LHCN-M2 (cell line): ENCODE data around the gene BTG1. TPM values are rescaled to one million over a fixed set of nuclear protein-coding genes. Genes with fewer than 3 reads are reported as not detected.

ENCODE experiments used
- DNase-seq: peaks from one replicate; pipeline ENCODE4 v3.0.0-alpha.2; 2012; ENCODE audit warnings: low read depth
- polyA plus RNA-seq: library from polyadenylated mRNA; unstranded; fragments of >200 nt; gene quantifications from one replicate; pipeline ENCODE4 v1.2.1, GENCODE V29; 2012; ENCODE audit warnings: missing spikeins
- total RNA-seq: library from RNA; depleted of rRNA; stranded (reverse); fragments of >200 nt; gene quantifications from 2 replicates; pipeline ENCODE4 v1.2.3, GENCODE V29; 2014; rRNA removed

BTG1 gene
- 14.6 and 17.5 TPM in 2 replicates for total RNA-seq
- polyA plus RNA-seq, result 16.9 TPM

- DNase-seq, result peak; percentile 100
Measured at GRCh38 chr12:92145731-92146496, at the start of gene BTG1. Gene BTG1, minus strand, starts transcription at chr12:92145846. Its CDS starts 311 bp downstream, at chr12:92145535.

- no peak for DNase-seq
Measured at GRCh38 chr12:92194561-92194960, 48.9 kb upstream of the BTG1 start.

DNA sequence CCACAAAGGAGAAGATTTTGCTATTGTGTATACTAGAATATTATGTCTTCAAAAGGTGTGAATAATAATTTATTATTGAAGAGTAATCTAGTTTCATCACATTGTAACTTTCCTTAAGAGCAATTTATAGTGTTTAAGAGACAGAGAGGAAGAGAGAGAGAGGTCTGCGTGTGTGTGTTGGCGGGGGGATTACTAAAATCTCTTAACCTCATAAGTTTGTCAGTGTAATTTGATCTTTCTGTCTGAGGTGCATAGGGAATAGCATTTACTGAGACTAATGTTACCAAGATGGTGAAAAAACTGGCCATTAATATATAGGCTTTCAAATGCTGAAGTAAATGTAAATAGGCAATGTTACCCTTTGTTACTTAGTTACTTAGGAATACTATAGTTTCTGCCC lies 48.2 kb upstream of the BTG1 start:
- DNase-seq, result no peak

DNA sequence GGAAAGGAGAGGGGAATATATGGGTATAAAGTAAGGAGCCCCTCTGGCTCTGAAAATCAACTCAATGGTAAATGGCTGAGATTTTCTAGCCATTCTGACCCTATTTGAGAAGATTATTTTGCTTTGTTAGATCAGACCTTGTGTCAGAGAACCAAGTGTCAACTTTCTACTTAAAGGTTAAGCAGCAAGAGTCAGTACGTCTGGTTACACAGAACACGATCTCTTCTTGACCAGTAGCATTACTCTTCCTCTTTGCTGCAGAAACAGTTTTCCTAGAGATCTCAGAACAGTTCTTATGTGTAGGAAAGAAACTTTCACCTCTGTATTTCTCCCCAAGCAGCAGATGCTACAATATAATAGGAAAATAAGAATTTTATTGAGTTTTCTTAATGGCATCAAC lies 47.4 kb upstream of the BTG1 start:
- DNase-seq, result no peak

DNA sequence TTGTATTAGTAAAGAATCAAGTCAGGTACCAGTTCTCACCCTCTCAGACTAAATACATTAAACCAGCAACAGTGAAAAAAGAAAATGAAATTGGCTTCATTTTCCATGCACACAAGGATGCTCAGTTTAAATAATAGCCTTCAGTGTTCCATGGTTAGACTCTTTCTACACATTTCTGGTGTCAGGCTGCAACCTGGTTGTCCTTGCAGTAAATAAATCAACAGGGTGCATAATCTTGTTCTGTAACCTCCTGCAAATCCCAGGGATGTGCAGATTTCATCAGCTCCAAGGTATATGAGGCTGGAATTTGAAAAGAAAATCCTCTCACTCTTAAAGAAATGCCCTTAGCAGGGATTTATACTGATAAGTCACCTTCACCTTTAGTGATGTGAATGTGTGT lies 46.7 kb upstream of the BTG1 start:
- no peak for DNase-seq

DNA sequence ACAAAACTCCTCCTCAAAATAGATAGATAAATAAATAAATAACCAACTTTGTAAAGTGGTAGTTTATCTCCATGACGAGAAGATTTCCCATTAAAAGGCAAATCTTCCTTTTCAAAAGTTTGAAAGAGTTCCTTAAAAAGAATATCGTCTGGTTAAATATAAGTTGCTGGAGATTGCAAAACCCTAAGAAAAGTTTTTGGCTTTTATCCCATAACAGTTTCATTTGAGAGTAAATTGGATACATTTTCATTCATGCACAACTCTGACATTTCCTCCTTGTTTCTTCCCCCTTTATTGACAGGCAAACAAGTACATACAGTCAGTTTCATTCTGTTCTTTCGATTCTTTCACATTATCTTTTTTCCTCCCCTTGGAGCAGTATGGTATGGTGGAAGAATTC lies 45.4 kb upstream of the BTG1 start:
- DNase-seq, result no peak

GRCh38 chr12:92188517-92189188 lies 43.0 kb upstream of the BTG1 start:
- no peak for DNase-seq

DNA sequence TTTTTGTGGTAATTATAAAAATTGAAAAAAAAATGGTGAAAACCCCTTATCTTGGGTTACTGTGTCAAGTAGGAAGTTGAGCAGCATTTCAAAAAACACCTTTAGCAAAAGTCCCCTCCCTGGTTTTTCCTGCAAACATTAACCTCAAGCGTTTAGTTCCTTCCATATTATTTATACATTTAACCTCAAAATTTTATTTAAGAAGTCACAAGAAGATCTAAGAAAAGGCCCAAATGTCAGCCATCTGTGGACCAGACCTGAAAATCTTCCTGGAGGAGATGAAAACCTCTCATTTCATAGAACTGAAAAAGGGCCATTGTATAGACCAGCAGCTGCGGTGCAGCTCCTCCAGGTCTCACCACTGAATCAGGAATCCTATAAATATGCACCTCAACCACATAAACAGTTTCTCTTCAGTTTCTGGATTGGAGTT lies 40.4 kb upstream of the BTG1 start:
- no peak for DNase-seq

DNA sequence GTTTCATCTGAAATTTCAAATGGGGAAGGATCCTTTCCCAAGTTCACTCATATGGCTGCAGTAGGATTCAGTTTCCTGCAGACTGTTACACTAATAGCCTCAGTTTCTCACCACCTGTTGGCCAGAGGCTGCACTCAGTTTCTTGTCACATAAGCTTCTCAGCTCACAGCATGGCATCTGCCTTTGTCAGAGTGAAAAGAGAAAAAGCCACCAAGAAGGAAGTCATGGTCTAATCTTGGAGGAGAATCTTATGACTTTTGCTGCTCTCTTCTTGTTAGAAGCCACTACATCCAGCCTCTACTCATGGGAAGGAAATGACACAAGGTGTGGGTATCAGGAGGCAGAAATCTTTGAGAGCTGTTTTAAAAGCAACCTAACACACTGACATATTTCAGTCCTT lies 39.4 kb upstream of the BTG1 start:
- no peak for DNase-seq

DNA sequence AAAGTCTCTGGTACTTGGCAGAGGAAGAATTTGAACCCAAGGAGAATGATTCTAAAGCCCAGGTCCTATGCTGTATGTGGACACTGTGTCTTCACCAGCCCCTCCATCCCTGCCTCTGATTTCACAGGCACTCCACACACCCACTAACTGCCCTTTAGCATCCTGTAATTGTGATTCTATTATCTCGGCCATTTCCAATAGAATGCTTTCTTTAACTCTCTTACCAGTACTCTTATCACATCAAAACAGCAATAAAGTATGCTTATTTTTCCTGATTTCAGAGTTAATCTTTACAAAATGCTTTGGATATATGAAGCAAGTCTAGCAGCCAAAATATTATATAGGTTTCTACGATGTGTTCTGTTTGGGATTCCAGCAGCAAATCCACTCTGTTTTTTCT lies 37.9 kb upstream of the BTG1 start:
- DNase-seq, result no peak

- no peak for DNase-seq
Measured at GRCh38 chr12:92178340-92178739, 32.7 kb upstream of the BTG1 start.

DNA sequence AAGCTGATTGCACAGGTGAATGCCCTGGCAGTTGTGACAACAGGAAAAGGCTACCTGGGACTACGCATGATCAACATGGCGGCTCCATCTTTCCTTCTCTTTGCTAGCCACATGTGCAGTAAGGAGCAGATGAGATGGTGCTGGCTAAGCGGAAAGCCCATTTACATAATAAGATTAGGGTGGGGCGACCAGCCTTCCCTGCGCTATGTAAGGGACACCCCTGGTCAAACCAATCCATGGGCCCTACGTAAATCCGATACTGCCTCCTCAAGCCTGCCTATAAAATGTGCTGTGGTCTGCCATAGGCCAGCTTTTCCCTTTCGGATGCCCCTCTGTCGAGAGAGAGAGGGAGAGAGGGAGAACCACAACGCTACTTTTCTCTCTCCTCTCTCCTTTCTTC lies 31.0 kb upstream of the BTG1 start:
- DNase-seq, result no peak

- no peak for DNase-seq
Measured at GRCh38 chr12:92175961-92176360, 30.3 kb upstream of the BTG1 start.

DNA sequence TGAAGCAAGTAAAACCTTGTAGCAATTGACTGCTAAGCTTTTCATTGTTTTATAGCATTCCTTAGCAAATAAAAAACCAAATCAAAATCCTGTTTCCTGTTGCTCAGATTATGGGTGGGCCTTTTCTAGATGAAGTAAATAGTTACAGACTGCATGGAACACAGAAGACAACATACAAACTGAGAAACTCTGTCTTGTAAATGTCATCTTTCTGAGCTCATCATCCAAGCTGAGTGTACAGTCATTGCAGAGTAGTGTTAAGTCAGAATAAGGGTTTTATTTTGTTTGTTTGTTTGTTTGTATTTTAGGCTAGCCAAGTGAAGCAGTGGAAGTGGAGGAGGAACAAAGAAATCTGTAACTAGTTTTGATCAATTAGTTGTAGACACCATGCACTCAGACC lies 24.4 kb upstream of the BTG1 start:
- no peak for DNase-seq

DNA sequence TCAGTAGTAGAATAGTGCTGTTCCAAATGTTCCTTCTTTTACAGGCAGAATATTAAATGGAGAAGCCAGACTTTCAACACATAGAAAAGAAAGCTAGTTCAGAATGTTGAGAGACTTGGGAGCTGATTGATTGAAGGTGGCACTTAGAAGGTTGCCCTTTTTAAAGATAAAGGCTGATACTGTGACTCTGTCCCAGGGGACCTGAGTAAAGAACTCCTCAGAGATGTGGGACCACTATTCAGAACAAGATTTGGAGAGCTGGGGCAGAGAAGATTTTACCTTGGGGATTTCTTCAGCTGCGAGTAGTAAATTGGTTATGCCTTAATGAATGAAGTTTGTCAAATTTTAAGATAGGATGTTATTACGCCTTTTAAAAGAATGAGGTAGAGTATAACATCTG lies 21.4 kb upstream of the BTG1 start:
- no peak for DNase-seq

GRCh38 chr12:92164712-92165111 lies 19.1 kb upstream of the BTG1 start:
- DNase-seq, result no peak

GRCh38 chr12:92162079-92162478 lies 16.4 kb upstream of the BTG1 start:
- no peak for DNase-seq

DNA sequence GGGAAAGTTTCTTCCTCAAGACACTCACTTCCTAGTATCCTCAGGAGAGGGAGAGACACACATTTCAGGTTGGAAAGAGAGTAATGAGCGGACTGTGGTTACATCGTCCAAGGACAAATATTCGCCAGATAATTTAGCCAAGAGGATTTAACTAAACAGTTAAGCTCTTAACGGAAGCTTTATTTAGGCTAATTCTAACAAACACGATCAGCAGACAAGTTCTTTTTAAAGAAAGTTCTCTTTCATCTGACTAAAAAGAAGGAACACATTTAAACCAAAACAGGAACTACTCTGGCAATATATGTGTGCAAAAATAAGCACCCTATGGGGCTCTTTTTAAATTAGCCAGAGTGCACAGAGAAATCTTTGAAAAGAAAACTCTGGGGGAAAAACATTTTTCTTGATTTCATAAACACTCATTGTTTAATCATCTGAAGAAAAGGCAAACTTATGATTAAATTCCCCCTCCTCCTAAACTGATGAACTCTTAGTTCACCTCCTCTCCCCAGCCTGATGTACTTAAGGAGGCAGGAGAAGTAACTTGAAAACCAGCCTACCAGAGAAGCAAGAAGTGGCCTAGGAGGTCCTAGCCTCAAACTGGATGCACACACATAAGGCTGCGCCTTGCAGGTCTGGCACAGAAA lies 13.3 kb upstream of the BTG1 start:
- DNase-seq, result no peak

DNA sequence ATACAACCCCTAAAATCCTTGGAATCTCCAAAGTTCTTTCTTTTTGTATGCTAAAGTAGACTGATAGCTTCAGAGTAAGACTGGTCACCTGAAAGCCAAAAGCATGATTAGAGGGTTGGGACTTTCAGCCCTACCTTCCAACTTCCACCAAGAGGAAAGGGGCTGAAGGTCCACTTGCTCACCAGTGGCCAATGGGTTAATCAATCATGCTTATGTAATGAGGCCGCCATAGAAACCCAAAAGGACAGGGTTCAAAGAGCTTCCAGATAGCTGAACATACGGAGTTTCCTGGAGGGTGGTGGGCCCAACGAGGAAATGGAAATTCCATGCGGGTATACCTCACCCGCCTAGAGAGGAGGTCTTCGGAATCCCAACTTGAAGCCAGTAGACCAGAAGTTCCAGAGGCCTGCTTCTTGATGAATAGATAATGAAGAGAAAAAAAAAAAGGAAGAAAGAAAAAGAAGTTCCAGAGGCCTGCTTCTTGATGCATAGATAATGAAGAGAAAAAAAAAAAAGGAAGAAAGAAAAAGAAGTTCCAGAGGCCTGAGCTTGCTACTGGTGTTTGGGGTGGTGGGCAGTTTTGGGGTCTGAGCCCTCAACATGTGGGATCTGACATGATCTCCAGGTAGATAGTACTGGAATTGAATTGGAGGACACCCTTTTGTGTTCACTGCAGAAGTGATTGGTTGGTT lies 11.2 kb upstream of the BTG1 start:
- no peak for DNase-seq

GRCh38 chr12:92156139-92156538 lies 10.5 kb upstream of the BTG1 start:
- DNase-seq, result no peak

DNA sequence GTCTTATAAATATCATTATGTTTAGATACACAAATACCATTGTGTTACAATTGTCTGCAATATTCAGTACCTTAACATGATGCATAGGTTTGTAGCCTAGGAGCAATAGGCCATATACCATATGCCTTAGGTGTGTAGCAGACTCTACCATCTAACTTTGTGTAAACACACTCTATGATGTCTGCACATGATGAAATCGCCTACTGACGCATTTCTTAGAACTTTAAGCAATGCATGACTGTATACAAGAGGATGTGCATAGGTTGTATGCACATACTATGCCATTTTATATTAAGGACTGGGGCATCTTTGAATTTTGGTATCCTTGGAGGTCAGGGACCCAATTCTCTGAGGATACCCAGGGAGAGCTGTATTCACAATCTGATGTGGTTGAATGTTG lies 10.1 kb upstream of the BTG1 start:
- no peak for DNase-seq

DNA sequence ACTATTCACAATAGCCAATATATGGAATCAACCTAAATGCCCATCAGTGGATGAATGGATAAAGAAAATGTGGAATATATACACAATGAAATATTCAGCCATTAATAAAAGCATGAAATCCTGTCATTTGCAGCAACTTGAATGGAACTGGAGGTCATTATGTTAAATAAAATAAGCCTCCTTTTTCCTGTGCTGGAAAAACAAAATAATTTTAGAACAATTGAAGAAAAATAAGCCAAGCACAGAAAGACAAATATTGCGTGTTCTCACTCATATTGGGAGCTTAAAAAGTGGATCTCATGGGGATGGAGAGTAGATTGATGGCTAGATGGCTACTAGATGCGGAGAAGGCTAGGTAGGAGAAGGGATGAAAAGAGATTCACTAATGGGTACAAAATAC lies 6.3 kb upstream of the BTG1 start:
- no peak for DNase-seq
